Heart left ventricle (tissue), 13 donors: ENCODE results near the gene PLCB1.

Experiments used
- CTCF ChIP-seq, 12 donors: fragments of 200-600 bp; sonication (generic) in 4 of 12; IDR thresholded peaks; one replicate each; pipeline versions ENCODE4 v1.5.0 to v1.8.0; 2018 to 2022; ENCODE audit warnings: antibody characterized with exemption in 12 of 12, mild to moderate bottlenecking in 5 of 12
- POLR2A ChIP-seq, 2 donors: fragments of 450-650 bp; IDR thresholded peaks; one replicate each; pipeline ENCODE4 v1.6.1; 2017; ENCODE audit warnings: antibody characterized with exemption in 2 of 2, mild to moderate bottlenecking in 2 of 2, moderate library complexity in 2 of 2
- donor health status: ischemic (EF 13 %, LVEDD 7.1; RV severe dilation, severe dysfunction).
- donor health status: DM: no; HTN: yes; CAD: no.
- donor health status: DM: no; HTN: no; CAD: no.
- donor health status: ischemic (EF 25% LVEDD 6.9; RV normal size, moderate dysfunction).
- donor health status: ischemic (EF 25% LVEDD 5.7; RV mildly dilated, moderate dysfunction).
- donor health status: ischemic (EF 35%, LVEDD 5.7; RV mildly dilated, moderate dysfunction).
- donor health status: nonischemic (EF 11% LVEDD 7.7; RV severe dilation, severe dysfunction).
- donor health status: DM: yes; HTN: yes; CAD: no.
- donor health status: PGD.
- donor health status: ischemic (EF 29% LVEDD 5.4; RV normal size, mild dysfunction).
- donor health status: nonischemic (EF 23%, LVEDD 6.1; RV moderate dilation, normal function).

DNA sequence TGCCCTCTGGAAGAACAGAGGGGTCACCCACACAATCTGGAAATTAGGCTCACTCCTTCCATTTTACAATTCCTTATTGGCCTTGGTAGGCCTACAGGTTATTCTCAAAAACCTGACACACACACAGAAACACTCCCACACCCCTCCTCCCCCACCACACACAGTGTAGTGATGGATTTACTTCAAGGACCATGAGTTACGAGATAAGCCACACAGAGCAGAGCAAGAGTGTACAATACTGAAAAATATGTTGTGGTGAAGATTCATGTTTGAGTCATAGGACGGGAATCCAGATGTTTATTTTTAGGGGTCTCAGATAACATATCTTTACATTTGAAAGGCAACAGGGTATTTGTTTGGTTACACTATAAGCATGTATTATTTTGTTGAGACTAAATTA is 291.9 kb downstream of the PLCB1 start:
- TF ChIP-seq CTCF (IDR thresholded peaks at IDR 0.05) (no peak), POLR2A (IDR thresholded peaks at IDR 0.05) (no peak)
